ENCODE measurements around the gene DNAJB6. TPM values are rescaled to one million over a fixed set of nuclear protein-coding genes. Genes with fewer than 3 reads are reported as not detected.

Gene DNAJB6
- total RNA-seq, 1 experiment from 2014 or later: 108 TPM

DNA sequence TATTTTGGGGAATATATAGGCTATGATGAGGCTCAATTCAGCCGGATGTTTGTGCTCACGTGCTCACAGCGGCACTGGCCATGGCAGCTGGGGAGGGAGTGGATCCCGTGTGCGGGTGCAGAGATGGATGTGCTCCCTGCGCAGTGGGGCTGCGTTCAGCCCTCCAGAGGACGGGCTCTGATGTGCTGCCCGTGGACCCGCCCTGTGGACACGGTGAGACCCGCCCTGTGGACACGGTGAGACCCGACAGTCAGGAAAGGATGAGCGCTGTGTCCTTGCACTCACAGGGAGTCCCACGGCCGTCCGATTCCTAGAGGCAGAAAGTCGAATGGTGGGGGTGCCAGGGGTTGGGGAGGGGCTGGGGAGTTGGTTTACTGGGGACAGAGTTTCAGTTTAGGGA, 89.0 kb downstream of the DNAJB6 start:
- H3K9me3 Mint-ChIP-seq (ENCODE audit: unreplicated experiment): no peaks in the 10 kb centered on the region
- H3K36me3 ChIP-seq (ENCODE audit: control insufficient read depth, insufficient read depth, low read length): no peaks in the 10 kb centered on the region
- no peak overlapping the region for H3K27ac Mint-ChIP-seq (ENCODE audit: unreplicated experiment)
- ChIA-PET POLR2A (no interaction called here), CTCF (no interaction called here)
- no peaks in the 10 kb centered on the region for H3K4me1 Mint-ChIP-seq (ENCODE audit: low read depth, unreplicated experiment)
- no peaks in the 10 kb centered on the region for H3K27me3 ChIP-seq (replicated peaks; ENCODE audit: control insufficient read depth, insufficient read depth, low read length)
- no peak overlapping the region for H3K4me3 Mint-ChIP-seq (ENCODE audit: unreplicated experiment)
- BruUV-seq (replicated peaks): no TSS peak
- peaks cover 21% of the 10 kb centered on the region for H3K36me3 Mint-ChIP-seq (ENCODE audit: insufficient read depth, unreplicated experiment)
- intact Hi-C loops (cut with micrococcal nuclease; ENCODE audit: unreplicated experiment): no loop called here
- no peaks in the 10 kb centered on the region for H3K27me3 Mint-ChIP-seq (ENCODE audit: insufficient read depth, unreplicated experiment)
- H3K4me3 ChIP-seq (ENCODE audit: low read depth, low read length): no peak overlapping the region
- no peaks in the 10 kb centered on the region for H3K4me1 ChIP-seq
- H3K9me3 ChIP-seq: no peaks in the 10 kb centered on the region
- DNase-seq: no peak
- TF ChIP-seq, protein P1, sequence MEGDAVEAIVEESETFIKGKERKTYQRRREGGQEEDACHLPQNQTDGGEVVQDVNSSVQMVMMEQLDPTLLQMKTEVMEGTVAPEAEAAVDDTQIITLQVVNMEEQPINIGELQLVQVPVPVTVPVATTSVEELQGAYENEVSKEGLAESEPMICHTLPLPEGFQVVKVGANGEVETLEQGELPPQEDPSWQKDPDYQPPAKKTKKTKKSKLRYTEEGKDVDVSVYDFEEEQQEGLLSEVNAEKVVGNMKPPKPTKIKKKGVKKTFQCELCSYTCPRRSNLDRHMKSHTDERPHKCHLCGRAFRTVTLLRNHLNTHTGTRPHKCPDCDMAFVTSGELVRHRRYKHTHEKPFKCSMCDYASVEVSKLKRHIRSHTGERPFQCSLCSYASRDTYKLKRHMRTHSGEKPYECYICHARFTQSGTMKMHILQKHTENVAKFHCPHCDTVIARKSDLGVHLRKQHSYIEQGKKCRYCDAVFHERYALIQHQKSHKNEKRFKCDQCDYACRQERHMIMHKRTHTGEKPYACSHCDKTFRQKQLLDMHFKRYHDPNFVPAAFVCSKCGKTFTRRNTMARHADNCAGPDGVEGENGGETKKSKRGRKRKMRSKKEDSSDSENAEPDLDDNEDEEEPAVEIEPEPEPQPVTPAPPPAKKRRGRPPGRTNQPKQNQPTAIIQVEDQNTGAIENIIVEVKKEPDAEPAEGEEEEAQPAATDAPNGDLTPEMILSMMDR (IDR thresholded peaks at IDR 0.05; ENCODE audit: insufficient read depth in 1 of 2, low read depth in 1 of 2, low read length in 1 of 2, severe bottlenecking in 1 of 2, unreplicated experiment in 1 of 2): no peak

DNA sequence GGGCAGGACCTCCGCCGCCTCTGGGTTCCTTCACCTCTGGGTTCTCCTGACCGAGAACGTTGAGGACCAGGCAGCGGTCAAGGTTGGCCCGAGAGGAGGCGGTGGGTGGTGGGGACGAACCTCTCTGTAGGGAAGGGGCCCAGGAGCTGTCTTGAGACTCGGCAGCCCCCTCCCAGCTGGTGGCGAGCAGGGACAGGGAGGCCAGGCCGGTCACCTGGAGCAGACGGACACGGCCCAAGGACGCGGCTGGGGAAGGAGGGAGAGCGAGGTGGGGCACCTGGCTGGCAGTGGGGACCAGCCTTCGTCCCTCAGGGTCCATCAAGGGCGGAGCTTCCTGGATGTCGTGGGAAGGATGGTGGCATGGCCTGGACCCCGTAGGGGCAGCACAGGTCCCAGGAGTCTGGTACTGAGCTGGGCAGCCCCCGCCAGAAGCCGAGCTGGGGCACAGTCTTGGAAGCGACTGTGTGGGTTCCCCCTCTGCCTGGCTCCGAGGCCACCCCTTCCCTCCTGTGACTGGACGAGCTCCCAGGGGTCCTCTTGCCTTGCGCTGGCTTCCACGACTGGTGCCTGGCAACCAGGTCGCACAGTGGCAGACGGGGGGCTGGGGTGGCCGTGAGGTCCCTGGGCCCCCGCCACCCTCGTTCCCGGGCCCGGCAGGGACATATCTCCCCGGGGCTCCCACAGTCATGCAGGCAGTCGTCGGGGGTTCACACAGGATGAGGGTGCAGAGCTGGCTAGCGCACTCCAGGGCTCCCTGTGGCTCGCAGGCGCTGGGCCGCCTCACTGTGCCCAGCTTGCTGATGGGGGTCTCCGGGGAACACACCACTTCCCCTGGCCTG, 89.9 kb downstream of the DNAJB6 start:
- no peaks in the 10 kb centered on the region for H3K4me1 Mint-ChIP-seq (ENCODE audit: low read depth, unreplicated experiment)
- no peak for DNase-seq
- BruUV-seq (replicated peaks): no TSS peak
- Histone ChIP-seq H3K4me3 (ENCODE audit: low read depth, low read length) (no peak overlapping the region), H3K4me1 (no peaks in the 10 kb centered on the region), H3K9me3 (no peaks in the 10 kb centered on the region), H3K36me3 (ENCODE audit: control insufficient read depth, insufficient read depth, low read length) (no peaks in the 10 kb centered on the region), H3K27me3 (replicated peaks; ENCODE audit: control insufficient read depth, insufficient read depth, low read length) (no peaks in the 10 kb centered on the region)
- H3K27me3 Mint-ChIP-seq (ENCODE audit: insufficient read depth, unreplicated experiment): no peaks in the 10 kb centered on the region
- TF ChIP-seq, protein P1 (IDR thresholded peaks at IDR 0.05; ENCODE audit: insufficient read depth in 1 of 2, low read depth in 1 of 2, low read length in 1 of 2, severe bottlenecking in 1 of 2, unreplicated experiment in 1 of 2): no peak
- H3K27ac Mint-ChIP-seq (ENCODE audit: unreplicated experiment): no peak overlapping the region
- H3K9me3 Mint-ChIP-seq (ENCODE audit: unreplicated experiment): no peaks in the 10 kb centered on the region
- intact Hi-C loops (cut with micrococcal nuclease; ENCODE audit: unreplicated experiment): no loop called here
- peaks cover 18% of the 10 kb centered on the region for H3K36me3 Mint-ChIP-seq (ENCODE audit: insufficient read depth, unreplicated experiment)
- H3K4me3 Mint-ChIP-seq (ENCODE audit: unreplicated experiment): no peak overlapping the region
- ChIA-PET POLR2A (no interaction called here), CTCF (no interaction called here)

DNA sequence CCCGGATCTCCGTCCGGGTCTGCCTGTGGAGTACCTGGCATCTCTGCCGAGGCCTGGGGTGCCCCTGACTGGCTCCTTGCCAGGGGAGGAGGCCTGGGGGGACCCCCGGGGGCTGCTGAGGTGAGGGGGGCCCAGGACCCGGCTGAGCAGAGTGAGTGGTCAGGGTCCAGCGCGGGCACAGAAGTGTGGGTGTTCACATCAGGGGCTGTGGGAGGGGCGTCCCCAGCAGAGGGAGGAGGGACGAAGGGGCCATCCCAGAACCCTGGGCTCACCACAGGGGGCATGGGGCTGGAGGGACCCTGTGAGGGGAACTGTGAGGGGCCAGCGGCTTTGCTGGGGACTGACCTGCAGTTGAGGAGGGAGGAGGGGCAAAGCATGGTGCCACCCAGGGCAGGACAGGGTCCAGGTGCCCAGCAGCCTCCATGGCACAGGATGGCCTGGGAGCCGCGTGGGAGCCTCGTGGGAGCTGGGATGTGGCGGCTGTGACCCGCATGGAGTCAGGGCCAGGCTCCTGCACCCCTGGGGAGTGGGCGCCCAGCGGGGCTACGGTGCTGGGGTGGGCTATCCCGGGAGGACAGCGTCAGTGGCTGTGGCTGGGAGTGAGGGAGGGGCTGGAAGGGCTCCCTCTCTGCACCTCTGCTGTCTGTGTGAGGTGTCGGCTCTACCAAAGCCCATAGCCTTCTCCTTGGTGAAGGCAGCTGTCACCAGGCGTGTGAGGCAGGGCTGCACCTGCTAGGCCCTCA, 91.2 kb downstream of the DNAJB6 start:
- intact Hi-C loops (cut with micrococcal nuclease; ENCODE audit: unreplicated experiment): no loop called here
- no TSS peak for BruUV-seq (replicated peaks)
- CTCF ChIA-PET: no interaction called here

More for the DNA sequence above, 91.2 kb downstream of the DNAJB6 start:
- H3K9me3 Mint-ChIP-seq (ENCODE audit: unreplicated experiment): no peaks in the 10 kb centered on the region
- no peaks in the 10 kb centered on the region for H3K27me3 Mint-ChIP-seq (ENCODE audit: insufficient read depth, unreplicated experiment)
- H3K4me3 Mint-ChIP-seq (ENCODE audit: unreplicated experiment): no peak overlapping the region
- H3K4me1 ChIP-seq: no peaks in the 10 kb centered on the region
- H3K36me3 ChIP-seq (ENCODE audit: control insufficient read depth, insufficient read depth, low read length): no peaks in the 10 kb centered on the region
- H3K9me3 ChIP-seq: no peaks in the 10 kb centered on the region
- H3K4me1 Mint-ChIP-seq (ENCODE audit: low read depth, unreplicated experiment): peaks cover 9% of the 10 kb centered on the region
- DNase-seq: peak in 1 of 2 experiments; percentile 29
- no peak overlapping the region for H3K4me3 ChIP-seq (ENCODE audit: low read depth, low read length)
- H3K36me3 Mint-ChIP-seq (ENCODE audit: insufficient read depth, unreplicated experiment): peaks cover 10% of the 10 kb centered on the region
- H3K27ac Mint-ChIP-seq (ENCODE audit: unreplicated experiment): no peak overlapping the region
- TF ChIP-seq, protein P1 (IDR thresholded peaks at IDR 0.05; ENCODE audit: insufficient read depth in 1 of 2, low read depth in 1 of 2, low read length in 1 of 2, severe bottlenecking in 1 of 2, unreplicated experiment in 1 of 2): no peak
- no peaks in the 10 kb centered on the region for H3K27me3 ChIP-seq (replicated peaks; ENCODE audit: control insufficient read depth, insufficient read depth, low read length)
- POLR2A ChIA-PET: no interaction called here

Measured in Caco-2 (cell line).